GM18502 (cell line): ENCODE data around the gene TMPRSS15.

ENCODE experiments used
- ATAC-seq: cut with Tn5 transposase; IDR thresholded peaks from one replicate; pipeline ENCODE4 v1.9.1; 2021; ENCODE audit warnings: mild to moderate bottlenecking; ENCODE audit not compliant: unreplicated experiment, poor library complexity

TMPRSS15 gene

GRCh38 chr21:18251065-18251464, 152.5 kb downstream of the TMPRSS15 start:
- ATAC-seq: no peak

DNA sequence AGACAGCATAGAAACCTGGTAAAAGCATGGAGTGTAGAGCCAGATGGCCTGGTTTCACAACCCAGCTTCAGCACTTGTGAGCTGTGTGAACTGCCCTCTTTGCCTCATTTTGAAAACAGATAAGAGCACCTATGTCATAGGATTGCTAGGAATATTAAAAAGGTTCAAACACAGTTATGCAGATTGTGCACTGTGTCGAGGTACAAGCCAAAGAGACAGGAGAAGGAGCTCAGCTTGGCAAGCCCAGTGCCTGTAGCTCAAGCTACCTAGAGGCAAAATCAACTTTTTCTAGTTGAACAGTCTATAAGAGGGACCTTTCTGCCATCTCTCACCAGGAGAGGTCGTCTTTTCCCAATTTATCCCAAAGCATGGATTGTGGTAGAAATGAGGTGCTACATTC, 153.9 kb downstream of the TMPRSS15 start:
- no peak for ATAC-seq

DNA sequence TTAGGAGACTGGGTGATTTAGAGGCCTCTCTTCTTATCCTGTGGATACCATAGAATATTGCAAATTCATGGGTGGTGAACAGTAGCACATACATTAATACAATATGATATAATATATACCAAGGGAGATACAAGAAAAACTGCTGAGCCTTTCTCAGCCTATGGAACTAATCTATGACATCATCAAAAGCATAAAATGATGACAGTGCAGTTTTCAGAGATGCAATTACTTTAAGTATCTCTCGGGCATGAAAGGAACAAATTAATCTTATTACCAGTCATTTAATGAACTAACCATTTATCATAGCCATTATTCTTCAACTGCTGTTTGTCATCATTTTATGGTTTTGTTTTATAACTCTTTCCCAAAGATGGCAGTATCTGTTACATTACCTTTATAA, 155.4 kb downstream of the TMPRSS15 start:
- no peak for ATAC-seq

GRCh38 chr21:18245464-18245967, 158.1 kb downstream of the TMPRSS15 start:
- ATAC-seq: no peak

- ATAC-seq: no peak
Observed at GRCh38 chr21:18244671-18245463, 158.7 kb downstream of the TMPRSS15 start, which contains the start of gene CHODL. Gene CHODL, plus strand, starts transcription at chr21:18244833. Its CDS starts 391 bp downstream, at chr21:18245224.

- no peak for ATAC-seq
Observed at GRCh38 chr21:18235545-18235944, 168.0 kb downstream of the TMPRSS15 start.

DNA sequence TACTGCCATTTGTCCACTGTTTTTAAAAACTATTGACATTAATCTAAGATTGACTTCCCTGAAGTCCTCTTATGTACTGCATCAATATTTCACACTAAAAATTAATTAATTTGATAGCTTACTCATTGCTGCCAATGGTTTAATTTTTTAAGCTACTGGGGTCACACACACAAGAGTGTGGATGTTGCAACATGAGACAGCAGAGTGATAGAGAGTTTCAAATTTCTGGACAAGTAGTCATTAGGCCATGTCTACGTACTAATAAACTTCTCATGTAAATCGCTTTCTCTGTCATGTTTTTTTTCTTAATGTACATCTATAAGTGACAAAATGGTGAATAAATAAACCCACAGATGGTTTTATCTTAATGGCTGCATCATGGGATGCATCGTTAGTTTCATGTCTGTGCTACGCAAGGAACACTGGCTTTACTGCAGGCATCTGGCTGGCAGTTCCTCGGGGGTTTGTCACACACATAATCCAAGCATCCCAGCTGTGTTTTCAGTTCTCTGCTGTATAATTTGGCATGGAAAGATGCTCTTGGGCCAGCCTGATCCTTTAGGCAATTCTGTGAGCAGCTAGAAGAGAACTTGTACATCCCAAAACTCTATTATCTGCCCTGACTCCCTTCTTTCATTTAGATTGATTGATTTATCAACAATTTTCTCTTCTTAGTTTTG, 175.4 kb downstream of the TMPRSS15 start:
- no peak for ATAC-seq

- no peak for ATAC-seq
Observed at GRCh38 chr21:18222346-18222745, 181.2 kb downstream of the TMPRSS15 start.

DNA sequence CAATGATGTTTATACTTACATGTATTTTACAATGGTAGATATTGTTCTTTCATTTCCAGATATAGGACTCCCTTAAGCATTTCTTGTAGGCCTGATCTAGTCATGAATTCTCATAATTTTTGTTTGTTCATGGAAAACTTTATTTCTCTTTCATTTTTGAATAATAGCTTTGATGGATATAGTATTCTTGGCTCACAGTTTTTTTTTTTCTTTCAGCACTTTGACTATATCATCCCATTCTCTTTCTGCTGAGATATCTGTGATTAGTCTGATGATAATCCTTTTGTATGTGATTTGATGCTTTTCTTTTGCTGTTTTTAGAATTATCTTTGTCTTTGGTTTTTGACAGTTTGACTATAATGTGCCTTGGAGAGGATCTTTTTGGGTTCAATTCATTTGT, 183.1 kb downstream of the TMPRSS15 start:
- ATAC-seq: no peak
